HG03066 (cell line): ENCODE measurements around the gene STARD10.

Source experiments
- ATAC-seq: cut with Tn5 transposase; IDR thresholded peaks from one replicate; pipeline ENCODE4 v1.9.1; 2021; ENCODE audit warnings: low read depth; ENCODE audit not compliant: unreplicated experiment

The STARD10 gene

GRCh38 chr11:72732329-72732728 lies 61.5 kb downstream of the STARD10 start:
- no peak for ATAC-seq

GRCh38 chr11:72730737-72731136 lies 63.1 kb downstream of the STARD10 start:
- no peak for ATAC-seq

GRCh38 chr11:72730243-72730642 lies 63.6 kb downstream of the STARD10 start:
- ATAC-seq, result no peak

GRCh38 chr11:72727521-72727920 lies 66.3 kb downstream of the STARD10 start:
- no peak for ATAC-seq

GRCh38 chr11:72726266-72727220 lies 67.3 kb downstream of the STARD10 start:
- no peak for ATAC-seq

- ATAC-seq, result no peak
These were observed 68.2 kb downstream of the STARD10 start for GRCh38 chr11:72725724-72726028.

GRCh38 chr11:72724851-72725723 lies 68.8 kb downstream of the STARD10 start:
- ATAC-seq, result no peak

GRCh38 chr11:72724021-72724551 lies 69.8 kb downstream of the STARD10 start:
- no peak for ATAC-seq

- ATAC-seq, result no peak
These were observed 70.3 kb downstream of the STARD10 start for GRCh38 chr11:72723508-72723907.

- peak; percentile 75 for ATAC-seq
These were observed 71.6 kb downstream of the STARD10 start for GRCh38 chr11:72722050-72722748.

- no peak for ATAC-seq
These were observed 72.2 kb downstream of the STARD10 start for GRCh38 chr11:72721689-72722049.

- no peak for ATAC-seq
These were observed 72.6 kb downstream of the STARD10 start for GRCh38 chr11:72721276-72721675.

GRCh38 chr11:72720784-72721183 lies 73.1 kb downstream of the STARD10 start:
- ATAC-seq, result no peak

- no peak for ATAC-seq
These were observed 73.8 kb downstream of the STARD10 start for GRCh38 chr11:72720047-72720446.

GRCh38 chr11:72719551-72719950 lies 74.3 kb downstream of the STARD10 start:
- no peak for ATAC-seq

- no peak for ATAC-seq
These were observed 74.7 kb downstream of the STARD10 start for GRCh38 chr11:72719144-72719543.

GRCh38 chr11:72718101-72718501 lies 75.7 kb downstream of the STARD10 start:
- ATAC-seq, result no peak

GRCh38 chr11:72716788-72717435 lies 76.9 kb downstream of the STARD10 start:
- no peak for ATAC-seq

- ATAC-seq, result no peak
These were observed 77.6 kb downstream of the STARD10 start for GRCh38 chr11:72716290-72716689.

GRCh38 chr11:72712841-72713240 lies 81.0 kb downstream of the STARD10 start:
- no peak for ATAC-seq
